Adrenal gland (tissue), 12 donors: ENCODE data around the gene AKAP17A. TPM values are rescaled to one million over a fixed set of nuclear protein-coding genes. Genes with fewer than 3 reads are reported as not detected.

ENCODE experiments used
- DNase-seq, 7 donors: peaks; one replicate each; pipeline ENCODE4 v3.0.0-alpha.2; 2019 to 2020
- H3K27ac ChIP-seq, 5 donors: fragments of 200-600 bp; sonication (generic) in 4 of 5; 1 replicate in 3 of 5; 2 replicates in 2 of 5; pipeline versions ENCODE4 v1.5.1 to v1.8.0; 2016 to 2020; ENCODE audit warnings: mild to moderate bottlenecking in 1 of 5
- H3K27me3 ChIP-seq: fragments of 200-600 bp; 2 replicates; pipeline ENCODE4 v1.8.0; 2021
- H3K36me3 ChIP-seq, 2 donors: fragments of 200-600 bp; replicated peaks in 1 of 2; 1 replicate in 1 of 2; 2 replicates in 1 of 2; pipeline versions ENCODE4 v1.5.1 to v1.8.0; 2018 to 2022
- H3K4me1 ChIP-seq, 2 donors: fragments of 200-600 bp; replicated peaks in 1 of 2; 1 replicate in 1 of 2; 2 replicates in 1 of 2; pipeline versions ENCODE4 v1.5.1 to v1.8.0; 2018 to 2021
- H3K4me3 ChIP-seq, 4 donors: fragments of 200-600 bp; sonication (generic) in 3 of 4; one replicate each; pipeline ENCODE4 v1.5.1; 2016 to 2018
- H3K9me3 ChIP-seq, 3 donors: fragments of 200-600 bp; sonication (generic) in 1 of 3; replicated peaks in 1 of 3; 1 replicate in 2 of 3; 2 replicates in 1 of 3; pipeline versions ENCODE4 v1.5.1 to v1.8.0; 2016 to 2021
- POLR2A ChIP-seq, 2 donors: fragments of 450-650 bp; IDR thresholded peaks; one replicate each; pipeline ENCODE4 v1.6.1; 2017; ENCODE audit warnings: antibody characterized with exemption in 2 of 2, mild to moderate bottlenecking in 2 of 2, moderate library complexity in 1 of 2
- WGBS, 4 donors: extraction: QIAGEN DNeasy Blood & Tissue Kit in 2 of 4; methylation state at CpG; one replicate each; pipeline versions ENCODE4 v1.1.5 to v1.1.7; 2013 to 2017; 5-methylcytosine and 5-hydroxymethylcytosine counted together
- intact Hi-C, 2 donors: fragments of 100-400 bp; cut with DNase I; formaldehyde crosslinking; loops; one replicate each; pipeline versions ENCODE4 v1.14.1 to v1.15.0; 2022 to 2023
- polyA plus RNA-seq, 3 donors: library from polyadenylated mRNA; stranded (reverse); fragments of 200-250 nt in 2 of 3; fragments of 350-450 nt in 1 of 3; fragmentation: Illumina TruSeq in 1 of 3; extraction: RNeasy Lipid Tissue Mini Kit (QIAGEN cat#74804) in 1 of 3; gene quantifications; one replicate each; pipeline ENCODE4 v1.2.3, GENCODE V29; 2013 to 2014
- total RNA-seq, 9 donors: library from RNA; depleted of rRNA in 4 of 9; stranded (reverse); fragments of >200 nt in 4 of 9; fragments of 120-200 nt in 1 of 9; fragmentation: NEBNext Ultra II Directional in 1 of 9; extraction: Animal tissue kit (Norgen Biotek cat#: 25700) in 1 of 9; gene quantifications; one replicate each; pipeline versions ENCODE4 v1.1.0 to v1.2.4, GENCODE V29; 2013 to 2023
- TF ChIP-seq, protein P1 (sequence below), 6 experiments: fragments of 450-650 bp in 4 of 6; fragments of 200-600 bp in 2 of 6; sonication (generic) in 1 of 6; IDR thresholded peaks; 1 replicate in 5 of 6; 2 replicates in 1 of 6; pipeline versions ENCODE4 v1.5.1 to v1.8.0; 2016 to 2021; ENCODE audit warnings: antibody characterized with exemption in 6 of 6, mild to moderate bottlenecking in 2 of 6, moderate library complexity in 1 of 6
- donor health status: healthy with polysubstance abuse.
- donor health status: Bipolar disorder and iron deficiency.
- donor health status: DM: yes; HTN: yes; CAD: no.
- donor health status: DM: no; HTN: no; CAD: no.
- donor health status: DM: no; HTN: no; CAD: no.
- donor health status: DM: yes; HTN: yes; CAD: no.

The AKAP17A gene
- total and polyA plus RNA-seq, 12 donors = 17.7 to 112 (median 40.7) TPM

GRCh38 chrX:1629244-1629643, 37.8 kb downstream of the AKAP17A start:
- TF ChIP-seq, protein P1, sequence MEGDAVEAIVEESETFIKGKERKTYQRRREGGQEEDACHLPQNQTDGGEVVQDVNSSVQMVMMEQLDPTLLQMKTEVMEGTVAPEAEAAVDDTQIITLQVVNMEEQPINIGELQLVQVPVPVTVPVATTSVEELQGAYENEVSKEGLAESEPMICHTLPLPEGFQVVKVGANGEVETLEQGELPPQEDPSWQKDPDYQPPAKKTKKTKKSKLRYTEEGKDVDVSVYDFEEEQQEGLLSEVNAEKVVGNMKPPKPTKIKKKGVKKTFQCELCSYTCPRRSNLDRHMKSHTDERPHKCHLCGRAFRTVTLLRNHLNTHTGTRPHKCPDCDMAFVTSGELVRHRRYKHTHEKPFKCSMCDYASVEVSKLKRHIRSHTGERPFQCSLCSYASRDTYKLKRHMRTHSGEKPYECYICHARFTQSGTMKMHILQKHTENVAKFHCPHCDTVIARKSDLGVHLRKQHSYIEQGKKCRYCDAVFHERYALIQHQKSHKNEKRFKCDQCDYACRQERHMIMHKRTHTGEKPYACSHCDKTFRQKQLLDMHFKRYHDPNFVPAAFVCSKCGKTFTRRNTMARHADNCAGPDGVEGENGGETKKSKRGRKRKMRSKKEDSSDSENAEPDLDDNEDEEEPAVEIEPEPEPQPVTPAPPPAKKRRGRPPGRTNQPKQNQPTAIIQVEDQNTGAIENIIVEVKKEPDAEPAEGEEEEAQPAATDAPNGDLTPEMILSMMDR (IDR thresholded peaks at IDR 0.05) = no peak
- no peak for TF ChIP-seq POLR2A (IDR thresholded peaks at IDR 0.05)
- Histone ChIP-seq H3K9me3 (no peaks in the 10 kb centered on the region), H3K36me3 (no peaks in the 10 kb centered on the region), H3K27me3 (no peaks in the 10 kb centered on the region), H3K27ac (no peak overlapping the region), H3K4me1 (no peaks in the 10 kb centered on the region), H3K4me3 (no peak overlapping the region)
- no peak for DNase-seq
- intact Hi-C loops = no loop called here
- WGBS, 4 donors = 80 to 88% (median 83%) methylated on average over 7 of the region's 7 CpGs

DNA sequence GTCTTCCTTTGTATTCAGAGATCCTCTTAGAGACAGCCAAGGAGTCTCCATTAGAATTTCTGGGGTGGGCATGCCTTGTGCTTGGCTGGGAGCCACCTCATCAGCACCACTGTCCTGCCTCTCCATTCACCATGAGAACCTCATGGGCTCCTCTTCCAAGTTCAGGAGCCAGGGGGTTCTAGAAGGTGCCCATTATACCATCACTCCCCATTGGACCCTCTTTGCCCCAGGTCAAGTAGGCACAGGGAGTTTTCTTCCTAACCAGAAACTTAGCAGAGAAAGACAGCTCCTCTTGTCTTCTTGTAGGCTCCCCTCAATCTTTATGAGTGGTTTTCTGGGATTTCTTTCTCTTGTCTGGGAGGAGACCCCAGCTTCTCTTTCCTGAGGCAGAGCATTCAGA, 54.6 kb downstream of the AKAP17A start:
- H3K36me3 ChIP-seq = no peaks in the 10 kb centered on the region
- H3K27ac ChIP-seq = no peak overlapping the region
- no peaks in the 10 kb centered on the region for H3K4me1 ChIP-seq
- DNase-seq = no peak
- no peaks in the 10 kb centered on the region for H3K27me3 ChIP-seq
- H3K4me3 ChIP-seq = no peak overlapping the region
- intact Hi-C loops = loop anchor here in 1 of 2 donors (10.0 kb wide), 1 partner anchor 959 kb away; no protein-coding TSS in a partner anchor
- no peak for TF ChIP-seq POLR2A (IDR thresholded peaks at IDR 0.05)
- TF ChIP-seq, protein P1 (IDR thresholded peaks at IDR 0.05) = no peak
- peaks cover 0 to 7% (median 0%) of the 10 kb centered on the region in 3 donors for H3K9me3 ChIP-seq

GRCh38 chrX:1649621-1650020, 58.2 kb downstream of the AKAP17A start:
- H3K27me3 ChIP-seq = no peaks in the 10 kb centered on the region
- no peak for DNase-seq
- H3K36me3 ChIP-seq = no peaks in the 10 kb centered on the region
- peaks cover 0 to 7% (median 0%) of the 10 kb centered on the region in 3 donors for H3K9me3 ChIP-seq
- no peaks in the 10 kb centered on the region for H3K4me1 ChIP-seq
- H3K4me3 ChIP-seq = no peak overlapping the region
- intact Hi-C loops = loop anchor here (5.0 to 10.0 kb wide), 3 partner anchors 192 to 955 kb away; no protein-coding TSS in a partner anchor
- WGBS, 4 donors = 22 to 37% (median 26%) methylated on average over 8 of the region's 8 CpGs
- no peak overlapping the region for H3K27ac ChIP-seq
- TF ChIP-seq, protein P1 (IDR thresholded peaks at IDR 0.05) = no peak
- no peak for TF ChIP-seq POLR2A (IDR thresholded peaks at IDR 0.05)

Other genes with a start within 250 kb of the AKAP17A start
- gene SLC25A6, start 199.5 kb upstream of the AKAP17A start, total RNA-seq = 100 to 1,000 TPM; 183 to 509 (median 387) TPM
- gene SLC25A6, start 199.5 kb upstream of the AKAP17A start, polyA plus RNA-seq = 100 to 1,000 TPM; 191 to 462 (median 276) TPM
- gene ASMTL, start 138.7 kb upstream of the AKAP17A start, total RNA-seq = 10 to 100 TPM in 8 of 9 donors, 1 to 10 TPM in 1; 7.9 to 35.5 (median 31.0) TPM
- 10 to 100 TPM; 15.9 to 31.3 (median 29.1) TPM for gene ASMTL, start 138.7 kb upstream of the AKAP17A start, polyA plus RNA-seq
- gene P2RY8, start 54.4 kb upstream of the AKAP17A start, total RNA-seq = 10 to 100 TPM in 3 of 9 donors, 1 to 10 TPM in 6; 2.0 to 12.0 (median 7.0) TPM
- 10 to 100 TPM in 1 of 3 donors, 1 to 10 TPM in 2; 1.9 to 13.4 (median 4.0) TPM for gene P2RY8, start 54.4 kb upstream of the AKAP17A start, polyA plus RNA-seq
- 1 to 10 TPM in 1 of 9 donors, under 1 TPM in 3, not detected in 5; 0.18 to 6.7 (median 0.64) TPM for gene ASMT, start 23.5 kb downstream of the AKAP17A start, total RNA-seq
- gene ASMT, start 23.5 kb downstream of the AKAP17A start, polyA plus RNA-seq = 1 to 10 TPM in 1 of 3 donors, under 1 TPM in 2; 0.40 to 3.5 (median 0.74) TPM